Measurements from ENCODE around the gene NOX5. TPM values are rescaled to one million over a fixed set of nuclear protein-coding genes. Genes with fewer than 3 reads are reported as not detected.

NOX5 gene
- total and polyA plus RNA-seq, 2 of the 4 experiments (the other 2 are of a cell fraction), result 0.07 TPM; not detected in 1

DNA sequence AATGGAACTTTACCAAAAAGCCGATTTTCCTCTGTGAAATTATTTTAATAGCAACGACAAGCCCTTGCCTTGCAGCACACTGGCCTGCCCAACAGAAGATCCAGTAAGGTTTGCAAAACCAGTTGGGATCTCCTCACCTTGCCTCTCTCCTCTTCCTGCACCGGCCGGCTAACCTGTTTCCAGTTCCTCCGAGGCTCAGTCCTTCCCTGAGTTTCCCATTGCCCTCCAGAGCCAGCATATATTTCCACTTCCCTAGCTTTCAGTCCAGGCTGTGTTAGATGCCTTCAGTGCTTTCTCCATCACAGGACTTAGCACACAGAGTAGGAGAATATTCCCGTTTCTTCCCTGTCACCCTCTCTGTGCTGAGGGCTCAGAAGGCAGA lies 60.3 kb downstream of the NOX5 start:
- H4K20me1 ChIP-seq (ENCODE audit: insufficient read depth, low read length), result no peaks in the 10 kb centered on the region
- ChIA-PET CTCF (interaction anchor here (1.0 kb wide), 1 partner anchor 104 kb away, joined by 3 read pairs; no protein-coding TSS in a partner anchor), POLR2A (ENCODE audit: unreplicated experiment) (no interaction called here)
- intact Hi-C loops (cut with micrococcal nuclease) (loop anchor here (2.0 kb wide), 1 partner anchor 86 kb away; the partner anchor contains the start of gene GLCE), in situ Hi-C loops (cut with MboI; ENCODE audit: low sequenced_read_pairs) (no loop called here), dilution Hi-C loops (cut with HindIII; ENCODE audit: low sequenced_read_pairs, unreplicated experiment) (no loop called here)
- H3K4me2 ChIP-seq (ENCODE audit: low read depth, low read length), result peak overlapping the region; percentile 90
- WGBS, 2 experiments (ENCODE audit: extremely low coverage in 2 of 2, insufficient read length in 1 of 2), result 38% methylated on average over 4 of the region's 6 CpGs; no CpG with 5 or more reads in 1 of the 2 experiments
- peaks cover 3% of the 10 kb centered on the region for H3K9me3 ChIP-seq (ENCODE audit: control insufficient read depth, insufficient read depth, low read length)
- peak overlapping the region; percentile 8; the same call in 1 of the 2 replicates for H2BK20ac ChIP-seq (ENCODE audit: low read depth, low read length)
- H3K18ac ChIP-seq (ENCODE audit: low read depth, low read length), result no peak overlapping the region; the same call in 1 of the 2 replicates
- no peak overlapping the region for H3K56ac ChIP-seq (ENCODE audit: extremely low read depth, insufficient read depth, low read length)
- no peak for TF ChIP-seq RCOR1 (IDR thresholded peaks at IDR 0.05; ENCODE audit: insufficient replicate concordance, low read length)
- TF ChIP-seq CHD1 (IDR thresholded peaks at IDR 0.05; ENCODE audit: low read depth, low read length), result no peak
- no peak for TF ChIP-seq FOS (IDR thresholded peaks at IDR 0.05; ENCODE audit: low read depth, low read length)
- TF ChIP-seq, protein P1, sequence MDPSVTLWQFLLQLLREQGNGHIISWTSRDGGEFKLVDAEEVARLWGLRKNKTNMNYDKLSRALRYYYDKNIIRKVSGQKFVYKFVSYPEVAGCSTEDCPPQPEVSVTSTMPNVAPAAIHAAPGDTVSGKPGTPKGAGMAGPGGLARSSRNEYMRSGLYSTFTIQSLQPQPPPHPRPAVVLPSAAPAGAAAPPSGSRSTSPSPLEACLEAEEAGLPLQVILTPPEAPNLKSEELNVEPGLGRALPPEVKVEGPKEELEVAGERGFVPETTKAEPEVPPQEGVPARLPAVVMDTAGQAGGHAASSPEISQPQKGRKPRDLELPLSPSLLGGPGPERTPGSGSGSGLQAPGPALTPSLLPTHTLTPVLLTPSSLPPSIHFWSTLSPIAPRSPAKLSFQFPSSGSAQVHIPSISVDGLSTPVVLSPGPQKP (IDR thresholded peaks at IDR 0.05; ENCODE audit: borderline replicate concordance, low read depth, low read length), result no peak
- no peak for TF ChIP-seq MXI1 (IDR thresholded peaks at IDR 0.05; ENCODE audit: borderline replicate concordance, low read depth, low read length)
- H3K9ac ChIP-seq (ENCODE audit: low read depth, low read length), result peak overlapping the region; percentile 11; the same call in 1 of the 2 replicates
- ATAC-seq (ENCODE audit: low read depth) (peak; percentile 24; the same call in 1 of the 2 replicates), DNase-seq (no peak)
- H3K4me1 ChIP-seq (ENCODE audit: control insufficient read depth, insufficient read depth, low read length), result peaks cover 4% of the 10 kb centered on the region; the same call in 1 of the 2 replicates
- no peaks in the 10 kb centered on the region for H3K9me1 ChIP-seq (ENCODE audit: insufficient read depth, low read length)
- H3K36me3 ChIP-seq (ENCODE audit: control insufficient read depth, insufficient read depth, low read length), result no peaks in the 10 kb centered on the region
- no peak overlapping the region for H2BK15ac ChIP-seq (ENCODE audit: low read depth, low read length)
- no peak overlapping the region for H2BK5ac ChIP-seq (ENCODE audit: low read depth, low read length, poor library complexity, severe bottlenecking)
- H3K4me3 ChIP-seq (ENCODE audit: insufficient read depth, low read depth, low read length), result no peak overlapping the region
- peak overlapping the region; percentile 51; a peak in 3 of 4 replicates for H4K8ac ChIP-seq (ENCODE audit: low read depth in 2 of 2, low read length in 2 of 2)
- no peak overlapping the region for H3K27ac ChIP-seq (ENCODE audit: insufficient read depth, low read length)
- H4K5ac ChIP-seq (ENCODE audit: low read depth, low read length), result peak overlapping the region; percentile 2; the same call in 1 of the 2 replicates
- H3K23ac ChIP-seq (ENCODE audit: low read depth, low read length), result peak overlapping the region; percentile 58; the same call in 1 of the 2 replicates
- BruUV-seq (replicated peaks), result no TSS peak
- H2AK5ac ChIP-seq (ENCODE audit: low read depth, low read length), result no peak overlapping the region
- no peaks in the 10 kb centered on the region for H3K79me1 ChIP-seq (ENCODE audit: low read depth in 1 of 2, low read length in 2 of 2)
- H4K91ac ChIP-seq (ENCODE audit: insufficient read depth, low read depth, low read length), result no peak overlapping the region
- H3K14ac ChIP-seq (replicated peaks; ENCODE audit: low read depth, low read length), result no peak overlapping the region
- H3K27me3 ChIP-seq (ENCODE audit: control insufficient read depth, insufficient read depth, low read length), result peaks cover 6% of the 10 kb centered on the region
- no peak overlapping the region for H2AK9ac ChIP-seq (replicated peaks; ENCODE audit: low read depth, low read length, poor library complexity)
- no peak overlapping the region for H2BK120ac ChIP-seq (ENCODE audit: low read depth, low read length)
- peak overlapping the region; percentile 57 for H3K4ac ChIP-seq (ENCODE audit: low read depth, low read length)
- H2AFZ ChIP-seq (replicated peaks; ENCODE audit: low read length, poor library complexity), result peak overlapping the region; percentile 93
